IMR-90 (cell line): ENCODE measurements around the gene CLTRN. TPM values are rescaled to one million over a fixed set of nuclear protein-coding genes. Genes with fewer than 3 reads are reported as not detected.

Source experiments
- ATAC-seq: fragments of 200-7000 bp; cut with Tn5 transposase; 2 replicates; pipeline ENCODE4 v1.9.1; 2020; ENCODE audit warnings: low read depth, mild to moderate bottlenecking, moderate library complexity
- BruUV-seq: library from RNA; stranded (reverse); fragments of 400-500 nt; replicated peaks from 2 replicates; lab custom pipeline; 2021; lab: Mats Ljungman, UMichigan
- CTCF ChIA-PET: fragments of 300-600 bp; formaldehyde crosslinking; extraction: SDS; loops from one replicate; lab custom pipeline; 2021; ENCODE audit warnings: antibody characterized with exemption; lab: Yijun Ruan, JAX
- POLR2A ChIA-PET: fragments of 300-600 bp; sonication (Branson Sonifier 250); formaldehyde crosslinking; loops from one replicate; lab custom pipeline; 2022; ENCODE audit warnings: antibody characterized with exemption; ENCODE audit not compliant: unreplicated experiment; lab: Charles Lee
- DNase-seq: peaks from one replicate; pipeline ENCODE4 v3.0.0; 2013
- H2AFZ ChIP-seq: replicated peaks from 2 replicates; pipeline ENCODE3; 2013; ENCODE audit warnings: low read length, mild to moderate bottlenecking; ENCODE audit not compliant: poor library complexity
- H2AK5ac ChIP-seq: 2 replicates; pipeline ENCODE4 v1.6.1; 2013; ENCODE audit warnings: low read depth, low read length, inconsistent platforms
- H2AK9ac ChIP-seq: replicated peaks from 2 replicates; pipeline ENCODE3; 2013; ENCODE audit warnings: mild to moderate bottlenecking, low read depth, low read length, moderate library complexity; ENCODE audit not compliant: poor library complexity
- H2BK120ac ChIP-seq: 2 replicates; pipeline ENCODE4 v1.6.1; 2013; ENCODE audit warnings: low read depth, low read length, inconsistent platforms
- H2BK15ac ChIP-seq: 3 replicates; pipeline ENCODE4 v1.6.1; 2013; ENCODE audit warnings: low read depth, low read length, inconsistent platforms
- H2BK20ac ChIP-seq: 2 replicates; pipeline ENCODE4 v1.6.1; 2013; ENCODE audit warnings: low read depth, mild to moderate bottlenecking, inconsistent platforms, low read length, moderate library complexity
- H2BK5ac ChIP-seq: 2 replicates; pipeline ENCODE4 v1.6.1; 2013; ENCODE audit warnings: mild to moderate bottlenecking, low read depth, low read length, inconsistent platforms; ENCODE audit not compliant: poor library complexity, severe bottlenecking
- H3K14ac ChIP-seq: replicated peaks from 2 replicates; pipeline ENCODE4 v1.6.1; 2013; ENCODE audit warnings: low read depth, low read length, inconsistent platforms
- H3K18ac ChIP-seq: 2 replicates; pipeline ENCODE4 v1.6.1; 2013; ENCODE audit warnings: low read depth, low read length, control low read depth
- H3K23ac ChIP-seq: 2 replicates; pipeline ENCODE4 v1.6.1; 2013; ENCODE audit warnings: low read depth, low read length, inconsistent platforms
- H3K27ac ChIP-seq: 2 replicates; pipeline ENCODE4 v1.5.1; 2013; ENCODE audit warnings: mild to moderate bottlenecking, control low read depth, low read length; ENCODE audit not compliant: insufficient read depth
- H3K27me3 ChIP-seq: 2 replicates; pipeline ENCODE4 v1.6.1; 2013; ENCODE audit warnings: low read length; ENCODE audit not compliant: control insufficient read depth, insufficient read depth
- H3K36me3 ChIP-seq: 2 replicates; pipeline ENCODE4 v1.6.1; 2013; ENCODE audit warnings: low read length, mixed read lengths; ENCODE audit not compliant: control insufficient read depth, insufficient read depth
- H3K4ac ChIP-seq: 2 replicates; pipeline ENCODE4 v1.6.1; 2013; ENCODE audit warnings: low read depth, low read length, inconsistent platforms
- H3K4me1 ChIP-seq: 2 replicates; pipeline ENCODE4 v1.6.1; 2013; ENCODE audit warnings: low read length, mixed read lengths; ENCODE audit not compliant: control insufficient read depth, insufficient read depth
- H3K4me2 ChIP-seq: 2 replicates; pipeline ENCODE4 v1.6.1; 2013; ENCODE audit warnings: low read depth, mild to moderate bottlenecking, control low read depth, low read length, moderate library complexity
- H3K4me3 ChIP-seq: 2 replicates; pipeline ENCODE4 v1.5.1; 2013; ENCODE audit warnings: low read depth, mild to moderate bottlenecking, control low read depth, low read length, moderate library complexity; ENCODE audit not compliant: insufficient read depth
- H3K56ac ChIP-seq: 2 replicates; pipeline ENCODE4 v1.6.1; 2013; ENCODE audit warnings: low read length, inconsistent platforms; ENCODE audit not compliant: insufficient read depth; ENCODE audit errors: extremely low read depth
- H3K79me1 ChIP-seq, 2 experiments: 2 replicates each; pipeline ENCODE4 v1.6.1; 2013; ENCODE audit warnings: low read length in 2 of 2, inconsistent platforms in 1 of 2, low read depth in 1 of 2
- H3K9ac ChIP-seq: 2 replicates; pipeline ENCODE4 v1.6.1; 2013; ENCODE audit warnings: low read depth, low read length, control low read depth
- H3K9me1 ChIP-seq: 2 replicates; pipeline ENCODE4 v1.6.1; 2013; ENCODE audit warnings: low read length, inconsistent platforms; ENCODE audit not compliant: insufficient read depth
- H3K9me3 ChIP-seq: 2 replicates; pipeline ENCODE4 v1.6.1; 2013; ENCODE audit warnings: low read length; ENCODE audit not compliant: control insufficient read depth, insufficient read depth
- H4K20me1 ChIP-seq: 2 replicates; pipeline ENCODE4 v1.6.1; 2013; ENCODE audit warnings: low read length, inconsistent platforms; ENCODE audit not compliant: insufficient read depth
- H4K5ac ChIP-seq: 2 replicates; pipeline ENCODE4 v1.6.1; 2013; ENCODE audit warnings: mild to moderate bottlenecking, low read depth, low read length, control low read depth
- H4K8ac ChIP-seq, 2 experiments: 2 replicates each; pipeline ENCODE4 v1.6.1; 2013; ENCODE audit warnings: low read depth in 2 of 2, low read length in 2 of 2, control low read depth in 1 of 2, inconsistent platforms in 1 of 2
- H4K91ac ChIP-seq: 2 replicates; pipeline ENCODE4 v1.6.1; 2013; ENCODE audit warnings: low read depth, low read length, inconsistent platforms; ENCODE audit not compliant: insufficient read depth
- FOS ChIP-seq: fragments of 150-350 bp; IDR thresholded peaks from 2 replicates; pipeline ENCODE4 v1.6.1; 2016; ENCODE audit warnings: low read depth, low read length
- POLR2A ChIP-seq: IDR thresholded peaks from 2 replicates; pipeline ENCODE4 v1.6.1; 2012; ENCODE audit warnings: mild to moderate bottlenecking, low read depth, low read length
- RCOR1 ChIP-seq: IDR thresholded peaks from 2 replicates; pipeline ENCODE4 v1.6.1; 2012; ENCODE audit warnings: mild to moderate bottlenecking, low read length, improper control_type of control experiment; ENCODE audit not compliant: insufficient replicate concordance
- RFX5 ChIP-seq: IDR thresholded peaks from 2 replicates; pipeline ENCODE4 v1.8.0; 2012; ENCODE audit warnings: low read depth, mild to moderate bottlenecking, low read length, moderate library complexity
- WGBS, 2 experiments: methylation state at CpG; one replicate each; pipeline versions ENCODE4 v1.1.5 to v1.1.7; 2013; ENCODE audit warnings: missing lambda C conversion rate in 2 of 2; ENCODE audit not compliant: insufficient read length in 1 of 2; ENCODE audit errors: extremely low coverage in 2 of 2; 5-methylcytosine and 5-hydroxymethylcytosine counted together
- dilution Hi-C: fragments of 300-500 bp; cut with HindIII; formaldehyde crosslinking; loops from one replicate; pipeline ENCODE4 v1.14.3; 2018; ENCODE audit warnings: low sequenced_read_pairs; ENCODE audit not compliant: unreplicated experiment
- in situ Hi-C: fragments of 300-500 bp; cut with MboI; formaldehyde crosslinking; loops from 3 replicates; pipeline ENCODE4 v1.14.3; 2019; ENCODE audit warnings: low sequenced_read_pairs, inconsistent platforms, mixed read lengths
- intact Hi-C: fragments of 100-400 bp; cut with micrococcal nuclease; formaldehyde crosslinking; loops from 2 replicates; pipeline ENCODE4 v1.10.0; 2022
- polyA plus RNA-seq, 3 experiments: library from polyadenylated mRNA; depleted of rRNA; stranded (reverse); fragments of >200 nt; gene quantifications; 2 replicates each; pipeline ENCODE4 v1.2.3, GENCODE V29; 2012; ENCODE audit warnings: low replicate concordance in 1 of 3
- total RNA-seq: library from RNA; depleted of rRNA; stranded (reverse); fragments of >200 nt; gene quantifications from 2 replicates; pipeline ENCODE4 v1.2.3, GENCODE V29; 2012
- TF ChIP-seq, protein P1 (sequence below): conservative IDR thresholded peaks from 2 replicates; pipeline ENCODE4 v1.5.1; 2012; ENCODE audit warnings: mild to moderate bottlenecking, low read depth, low read length, improper control_type of control experiment

Gene CLTRN
- total and polyA plus RNA-seq, 2 of the 4 experiments (the other 2 are of a cell fraction), result under 0.01 to 0.17 TPM

GRCh38 chrX:15601932-15602331 is 62.7 kb downstream of the CLTRN start:
- no peak overlapping the region for H2BK5ac ChIP-seq
- H3K27ac ChIP-seq, result no peak overlapping the region
- H2AK9ac ChIP-seq, result no peak overlapping the region
- in situ Hi-C loops (no loop called here), dilution Hi-C loops (no loop called here), intact Hi-C loops (no loop called here)
- H3K27me3 ChIP-seq, result peaks cover 9% of the 10 kb centered on the region
- H3K9ac ChIP-seq, result no peak overlapping the region
- H2AFZ ChIP-seq, result no peak overlapping the region
- ChIA-PET POLR2A (no interaction called here), CTCF (no interaction called here)
- no peaks in the 10 kb centered on the region for H3K36me3 ChIP-seq
- no peaks in the 10 kb centered on the region for H4K20me1 ChIP-seq
- H2BK15ac ChIP-seq, result no peak overlapping the region
- DNase-seq (no peak), ATAC-seq (no peak)
- H3K4me2 ChIP-seq, result no peak overlapping the region
- no peak overlapping the region for H4K5ac ChIP-seq
- no peak overlapping the region for H3K4me3 ChIP-seq
- no CpG with 5 or more reads among the region's 3 CpGs for WGBS, 2 experiments
- H3K23ac ChIP-seq, result no peak overlapping the region
- H4K8ac ChIP-seq, result no peak overlapping the region
- no peaks in the 10 kb centered on the region for H3K4me1 ChIP-seq
- no peak overlapping the region for H3K14ac ChIP-seq
- no peak overlapping the region for H3K56ac ChIP-seq
- H3K9me1 ChIP-seq, result no peaks in the 10 kb centered on the region
- H3K9me3 ChIP-seq, result no peaks in the 10 kb centered on the region
- H3K79me1 ChIP-seq, result no peaks in the 10 kb centered on the region
- no TSS peak for BruUV-seq
- H2AK5ac ChIP-seq, result no peak overlapping the region
- no peak overlapping the region for H3K18ac ChIP-seq
- no peak overlapping the region for H2BK120ac ChIP-seq
- TF ChIP-seq RFX5 (no peak), FOS (no peak), POLR2A (no peak), RCOR1 (no peak)
- TF ChIP-seq, protein P1, sequence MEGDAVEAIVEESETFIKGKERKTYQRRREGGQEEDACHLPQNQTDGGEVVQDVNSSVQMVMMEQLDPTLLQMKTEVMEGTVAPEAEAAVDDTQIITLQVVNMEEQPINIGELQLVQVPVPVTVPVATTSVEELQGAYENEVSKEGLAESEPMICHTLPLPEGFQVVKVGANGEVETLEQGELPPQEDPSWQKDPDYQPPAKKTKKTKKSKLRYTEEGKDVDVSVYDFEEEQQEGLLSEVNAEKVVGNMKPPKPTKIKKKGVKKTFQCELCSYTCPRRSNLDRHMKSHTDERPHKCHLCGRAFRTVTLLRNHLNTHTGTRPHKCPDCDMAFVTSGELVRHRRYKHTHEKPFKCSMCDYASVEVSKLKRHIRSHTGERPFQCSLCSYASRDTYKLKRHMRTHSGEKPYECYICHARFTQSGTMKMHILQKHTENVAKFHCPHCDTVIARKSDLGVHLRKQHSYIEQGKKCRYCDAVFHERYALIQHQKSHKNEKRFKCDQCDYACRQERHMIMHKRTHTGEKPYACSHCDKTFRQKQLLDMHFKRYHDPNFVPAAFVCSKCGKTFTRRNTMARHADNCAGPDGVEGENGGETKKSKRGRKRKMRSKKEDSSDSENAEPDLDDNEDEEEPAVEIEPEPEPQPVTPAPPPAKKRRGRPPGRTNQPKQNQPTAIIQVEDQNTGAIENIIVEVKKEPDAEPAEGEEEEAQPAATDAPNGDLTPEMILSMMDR, result no peak
- H2BK20ac ChIP-seq, result no peak overlapping the region
- H4K91ac ChIP-seq, result no peak overlapping the region
- H3K4ac ChIP-seq, result no peak overlapping the region
